Epithelial cell of alveolus of lung (primary cell): ENCODE results near the gene BCL2L14. TPM values are rescaled to one million over a fixed set of nuclear protein-coding genes. Genes with fewer than 3 reads are reported as not detected.

ENCODE experiments used
- total RNA-seq: library from RNA; depleted of rRNA; stranded (reverse); fragments of >200 nt; gene quantifications from 2 replicates; pipeline ENCODE4 v1.2.1, GENCODE V29; 2015

The BCL2L14 gene
- total RNA-seq: not detected in 2 replicates

GRCh38 chr12:12070674-12071656 lies at the start of gene BCL2L14:
TSS of gene BCL2L14 (plus strand) at chr12:12070939. CDS start at chr12:12079306, 8,367 bp downstream.

Other genes with a start within 250 kb of the BCL2L14 start
- 11.6 and 18.5 TPM in 2 replicates for gene LRP6, start 196.1 kb downstream of the BCL2L14 start, total RNA-seq